ENCODE data around the gene TTC14. TPM values are rescaled to one million over a fixed set of nuclear protein-coding genes. Genes with fewer than 3 reads are reported as not detected.

Gene TTC14
- total and polyA plus RNA-seq, 2 of the 4 experiments (the other 2 are of a cell fraction) = 16.9 to 38.5 TPM

DNA sequence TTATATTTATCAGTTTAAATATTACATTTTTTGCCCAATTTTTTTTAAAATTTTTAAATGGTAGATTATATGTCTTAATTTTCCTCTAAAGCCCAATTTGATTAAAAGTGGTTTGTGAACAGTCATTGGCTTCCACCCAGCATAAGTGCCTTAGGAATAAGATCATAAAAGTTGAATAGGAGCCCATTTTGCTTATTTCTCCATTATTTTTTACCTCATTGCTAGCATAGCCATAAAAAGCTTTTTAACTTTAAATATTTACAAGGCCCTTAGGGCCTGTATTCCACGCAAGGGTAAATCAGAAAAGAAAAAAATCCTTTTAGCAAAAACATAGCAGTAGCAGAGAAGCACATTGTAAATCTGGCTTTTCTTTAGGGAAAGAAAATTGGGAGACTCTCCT is 9.0 kb downstream of the TTC14 start:
- no peak overlapping the region for H3K14ac ChIP-seq (replicated peaks; ENCODE audit: low read depth, low read length)
- no peak overlapping the region for H2BK20ac ChIP-seq (ENCODE audit: low read depth, low read length)
- no peak overlapping the region for H4K8ac ChIP-seq (ENCODE audit: low read depth in 2 of 2, low read length in 2 of 2)
- no TSS peak for BruUV-seq (replicated peaks)
- H3K4ac ChIP-seq (ENCODE audit: low read depth, low read length) = no peak overlapping the region
- dilution Hi-C loops (cut with HindIII; ENCODE audit: low sequenced_read_pairs, unreplicated experiment) (no loop called here), in situ Hi-C loops (cut with MboI; ENCODE audit: low sequenced_read_pairs) (loop anchor here (25.0 kb wide), 1 partner anchor 799 kb away; no protein-coding TSS in a partner anchor), intact Hi-C loops (cut with micrococcal nuclease) (loop anchor here (10.0 kb wide), 1 partner anchor 364 kb away; no protein-coding TSS in a partner anchor)
- ChIA-PET POLR2A (ENCODE audit: unreplicated experiment) (no interaction called here), CTCF (interaction anchor here (1.3 kb wide), 1 partner anchor 71 kb away, joined by 3 read pairs; no protein-coding TSS in a partner anchor)
- no peaks in the 10 kb centered on the region for H3K4me1 ChIP-seq (ENCODE audit: control insufficient read depth, insufficient read depth, low read length)
- H2BK120ac ChIP-seq (ENCODE audit: low read depth, low read length) = no peak overlapping the region
- H3K9me1 ChIP-seq (ENCODE audit: insufficient read depth, low read length) = no peaks in the 10 kb centered on the region
- no peak overlapping the region for H2BK5ac ChIP-seq (ENCODE audit: low read depth, low read length, poor library complexity, severe bottlenecking)
- TF ChIP-seq, protein P1, sequence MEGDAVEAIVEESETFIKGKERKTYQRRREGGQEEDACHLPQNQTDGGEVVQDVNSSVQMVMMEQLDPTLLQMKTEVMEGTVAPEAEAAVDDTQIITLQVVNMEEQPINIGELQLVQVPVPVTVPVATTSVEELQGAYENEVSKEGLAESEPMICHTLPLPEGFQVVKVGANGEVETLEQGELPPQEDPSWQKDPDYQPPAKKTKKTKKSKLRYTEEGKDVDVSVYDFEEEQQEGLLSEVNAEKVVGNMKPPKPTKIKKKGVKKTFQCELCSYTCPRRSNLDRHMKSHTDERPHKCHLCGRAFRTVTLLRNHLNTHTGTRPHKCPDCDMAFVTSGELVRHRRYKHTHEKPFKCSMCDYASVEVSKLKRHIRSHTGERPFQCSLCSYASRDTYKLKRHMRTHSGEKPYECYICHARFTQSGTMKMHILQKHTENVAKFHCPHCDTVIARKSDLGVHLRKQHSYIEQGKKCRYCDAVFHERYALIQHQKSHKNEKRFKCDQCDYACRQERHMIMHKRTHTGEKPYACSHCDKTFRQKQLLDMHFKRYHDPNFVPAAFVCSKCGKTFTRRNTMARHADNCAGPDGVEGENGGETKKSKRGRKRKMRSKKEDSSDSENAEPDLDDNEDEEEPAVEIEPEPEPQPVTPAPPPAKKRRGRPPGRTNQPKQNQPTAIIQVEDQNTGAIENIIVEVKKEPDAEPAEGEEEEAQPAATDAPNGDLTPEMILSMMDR (conservative IDR thresholded peaks at IDR 0.05; ENCODE audit: low read depth, low read length) = no peak
- TF ChIP-seq MXI1 (IDR thresholded peaks at IDR 0.05; ENCODE audit: borderline replicate concordance, low read depth, low read length) (no peak), RAD21 (IDR thresholded peaks at IDR 0.05; ENCODE audit: low read length) (no peak), CHD1 (IDR thresholded peaks at IDR 0.05; ENCODE audit: low read depth, low read length) (no peak), CEBPB (IDR thresholded peaks at IDR 0.05; ENCODE audit: low read depth, low read length) (no peak), SMC3 (IDR thresholded peaks at IDR 0.05; ENCODE audit: low read depth, low read length) (no peak)
- TF ChIP-seq, protein P2, sequence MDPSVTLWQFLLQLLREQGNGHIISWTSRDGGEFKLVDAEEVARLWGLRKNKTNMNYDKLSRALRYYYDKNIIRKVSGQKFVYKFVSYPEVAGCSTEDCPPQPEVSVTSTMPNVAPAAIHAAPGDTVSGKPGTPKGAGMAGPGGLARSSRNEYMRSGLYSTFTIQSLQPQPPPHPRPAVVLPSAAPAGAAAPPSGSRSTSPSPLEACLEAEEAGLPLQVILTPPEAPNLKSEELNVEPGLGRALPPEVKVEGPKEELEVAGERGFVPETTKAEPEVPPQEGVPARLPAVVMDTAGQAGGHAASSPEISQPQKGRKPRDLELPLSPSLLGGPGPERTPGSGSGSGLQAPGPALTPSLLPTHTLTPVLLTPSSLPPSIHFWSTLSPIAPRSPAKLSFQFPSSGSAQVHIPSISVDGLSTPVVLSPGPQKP (IDR thresholded peaks at IDR 0.05; ENCODE audit: borderline replicate concordance, low read depth, low read length) = no peak
- TF ChIP-seq, protein P3, sequence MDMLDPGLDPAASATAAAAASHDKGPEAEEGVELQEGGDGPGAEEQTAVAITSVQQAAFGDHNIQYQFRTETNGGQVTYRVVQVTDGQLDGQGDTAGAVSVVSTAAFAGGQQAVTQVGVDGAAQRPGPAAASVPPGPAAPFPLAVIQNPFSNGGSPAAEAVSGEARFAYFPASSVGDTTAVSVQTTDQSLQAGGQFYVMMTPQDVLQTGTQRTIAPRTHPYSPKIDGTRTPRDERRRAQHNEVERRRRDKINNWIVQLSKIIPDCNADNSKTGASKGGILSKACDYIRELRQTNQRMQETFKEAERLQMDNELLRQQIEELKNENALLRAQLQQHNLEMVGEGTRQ (IDR thresholded peaks at IDR 0.05; ENCODE audit: low read depth, low read length) = no peak
- no peaks in the 10 kb centered on the region for H4K20me1 ChIP-seq (ENCODE audit: insufficient read depth, low read length)
- peaks cover 26% of the 10 kb centered on the region for H3K36me3 ChIP-seq (ENCODE audit: control insufficient read depth, insufficient read depth, low read length)
- no peaks in the 10 kb centered on the region for H3K9me3 ChIP-seq (ENCODE audit: control insufficient read depth, insufficient read depth, low read length)
- H2BK15ac ChIP-seq (ENCODE audit: low read depth, low read length) = no peak overlapping the region
- H3K27ac ChIP-seq (ENCODE audit: insufficient read depth, low read length) = no peak overlapping the region
- no peak overlapping the region for H3K18ac ChIP-seq (ENCODE audit: low read depth, low read length)
- no peak overlapping the region for H3K4me3 ChIP-seq (ENCODE audit: insufficient read depth, low read depth, low read length)
- no peak overlapping the region for H3K9ac ChIP-seq (ENCODE audit: low read depth, low read length)
- no peak overlapping the region for H4K91ac ChIP-seq (ENCODE audit: insufficient read depth, low read depth, low read length)
- no peak overlapping the region for H2AK5ac ChIP-seq (ENCODE audit: low read depth, low read length)
- no peak overlapping the region for H2AFZ ChIP-seq (replicated peaks; ENCODE audit: low read length, poor library complexity)
- WGBS, 2 experiments (ENCODE audit: extremely low coverage in 2 of 2, insufficient read length in 1 of 2) = no CpG with 5 or more reads among the region's 1 CpG
- no peak overlapping the region for H4K5ac ChIP-seq (ENCODE audit: low read depth, low read length)
- H3K56ac ChIP-seq (ENCODE audit: extremely low read depth, insufficient read depth, low read length) = no peak overlapping the region
- no peaks in the 10 kb centered on the region for H3K27me3 ChIP-seq (ENCODE audit: control insufficient read depth, insufficient read depth, low read length)
- no peak overlapping the region for H3K4me2 ChIP-seq (ENCODE audit: low read depth, low read length)
- H2AK9ac ChIP-seq (replicated peaks; ENCODE audit: low read depth, low read length, poor library complexity) = no peak overlapping the region
- DNase-seq (peak; percentile 25), ATAC-seq (ENCODE audit: low read depth) (no peak)
- no peaks in the 10 kb centered on the region; a peak in 1 of 4 replicates for H3K79me1 ChIP-seq (ENCODE audit: low read depth in 1 of 2, low read length in 2 of 2)
- H3K23ac ChIP-seq (ENCODE audit: low read depth, low read length) = no peak overlapping the region
